HG02870 (cell line): ENCODE measurements around the gene CNNM3.
"Not testable (repeated sequence)": the region's sequence is repeated elsewhere in the genome, so short reads cannot be mapped to it uniquely, and the experiment has no call there.

Source experiments
- ATAC-seq: cut with Tn5 transposase; IDR thresholded peaks from one replicate; pipeline ENCODE4 v1.9.1; 2021; ENCODE audit warnings: mild to moderate bottlenecking, moderate library complexity; ENCODE audit not compliant: unreplicated experiment

The CNNM3 gene

GRCh38 chr2:96816127-96816835 lies at the start of gene CNNM3:
Gene CNNM3 (plus strand): TSS chr2:96816268. CDS start chr2:96816278, 10 bp downstream.
- peak; percentile 85 for ATAC-seq

DNA sequence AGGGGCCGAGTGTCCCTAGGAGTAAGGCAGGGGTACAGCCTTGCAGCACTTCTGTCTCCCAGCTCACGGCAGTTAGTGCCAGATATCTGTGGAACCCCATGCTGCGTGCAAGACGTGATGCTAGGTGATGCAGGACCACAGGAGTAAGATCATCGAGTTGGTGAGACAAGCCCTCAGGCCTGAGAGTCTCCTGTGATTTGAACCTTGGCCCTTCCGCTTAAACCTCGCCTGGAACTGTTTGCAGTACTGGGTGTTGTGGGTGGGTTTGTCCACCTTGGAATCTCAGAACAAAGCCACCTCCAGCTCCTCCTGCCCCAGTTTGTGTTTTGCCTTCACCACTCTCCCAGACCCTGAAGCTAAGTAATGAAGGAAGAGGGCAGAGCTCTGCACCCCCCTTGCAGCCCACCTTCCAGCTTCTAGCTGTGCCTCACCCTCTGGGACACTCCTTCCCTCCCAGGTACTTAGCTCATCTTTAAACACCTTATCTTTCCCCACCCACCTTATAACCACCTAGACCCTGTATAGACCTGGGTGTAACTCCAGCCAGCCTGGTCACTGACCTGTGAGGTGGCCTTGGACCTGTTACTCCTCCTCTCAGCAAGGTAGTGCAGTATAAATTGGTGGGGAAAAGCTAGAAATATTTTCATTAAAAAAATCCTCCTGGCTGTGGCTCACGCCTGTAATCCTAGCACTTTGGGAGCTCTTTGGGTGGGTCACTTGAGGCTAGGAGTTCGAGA lies 48.8 kb upstream of the CNNM3 start:
- ATAC-seq = no peak

GRCh38 chr2:96768083-96768561 lies 47.9 kb upstream of the CNNM3 start:
- ATAC-seq = peak; percentile 44

DNA sequence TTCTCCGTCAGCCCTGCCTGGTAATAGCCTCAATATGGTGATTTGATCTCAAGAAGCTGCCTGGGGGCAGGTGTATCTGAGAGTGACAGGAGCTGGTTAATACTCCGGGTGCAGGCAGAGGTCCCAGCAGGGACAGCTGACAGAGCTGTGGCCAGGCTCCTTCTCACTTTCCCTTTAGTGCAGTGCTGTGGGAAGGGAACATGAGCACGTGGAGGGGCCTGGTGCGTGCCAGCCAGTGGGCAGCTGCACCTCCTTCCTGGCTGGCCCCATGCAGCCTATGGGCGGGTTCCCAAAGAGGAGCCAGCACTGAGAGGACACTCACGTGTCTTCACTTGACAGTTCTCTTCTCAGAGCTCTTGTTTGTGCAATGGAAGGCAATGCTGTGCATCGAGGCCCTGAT lies 46.3 kb upstream of the CNNM3 start:
- no peak for ATAC-seq

DNA sequence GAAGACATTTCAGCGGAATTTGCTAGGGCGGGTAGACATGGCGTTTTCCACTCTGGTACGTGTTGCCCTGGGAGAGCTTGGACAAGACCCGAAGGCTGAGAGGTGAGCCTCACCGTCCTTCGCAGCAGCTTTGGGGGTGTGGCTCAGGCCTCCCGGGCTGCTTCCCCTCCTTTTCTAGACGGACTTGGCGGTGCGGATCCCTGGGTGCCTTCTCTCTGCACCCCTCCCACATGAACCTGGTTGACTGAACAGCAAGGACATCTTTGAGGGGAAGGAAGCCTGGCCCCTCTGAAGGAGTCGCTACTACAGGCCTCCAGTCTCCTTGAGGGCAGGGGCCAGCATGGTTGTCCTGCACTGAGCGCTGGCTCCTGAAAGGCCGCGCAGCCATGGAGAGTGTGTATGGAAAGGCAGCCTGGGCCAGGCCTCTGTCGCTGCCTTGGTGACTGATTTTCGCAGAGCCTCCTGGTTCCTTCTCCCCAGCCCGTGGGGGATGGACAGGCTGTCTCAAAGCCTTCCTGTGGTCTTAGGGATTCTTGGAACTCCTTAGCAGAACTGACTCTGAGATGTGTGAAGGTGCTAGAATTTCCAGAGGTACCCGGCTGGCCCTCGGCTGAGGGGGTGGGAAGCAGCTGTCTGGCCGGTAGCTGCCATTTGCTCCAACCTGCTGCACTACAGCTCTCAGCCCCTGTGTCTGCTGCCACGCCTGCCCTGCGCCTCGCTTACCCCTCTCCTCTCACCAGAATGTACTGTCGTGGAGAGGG lies 45.4 kb upstream of the CNNM3 start:
- ATAC-seq = no peak

DNA sequence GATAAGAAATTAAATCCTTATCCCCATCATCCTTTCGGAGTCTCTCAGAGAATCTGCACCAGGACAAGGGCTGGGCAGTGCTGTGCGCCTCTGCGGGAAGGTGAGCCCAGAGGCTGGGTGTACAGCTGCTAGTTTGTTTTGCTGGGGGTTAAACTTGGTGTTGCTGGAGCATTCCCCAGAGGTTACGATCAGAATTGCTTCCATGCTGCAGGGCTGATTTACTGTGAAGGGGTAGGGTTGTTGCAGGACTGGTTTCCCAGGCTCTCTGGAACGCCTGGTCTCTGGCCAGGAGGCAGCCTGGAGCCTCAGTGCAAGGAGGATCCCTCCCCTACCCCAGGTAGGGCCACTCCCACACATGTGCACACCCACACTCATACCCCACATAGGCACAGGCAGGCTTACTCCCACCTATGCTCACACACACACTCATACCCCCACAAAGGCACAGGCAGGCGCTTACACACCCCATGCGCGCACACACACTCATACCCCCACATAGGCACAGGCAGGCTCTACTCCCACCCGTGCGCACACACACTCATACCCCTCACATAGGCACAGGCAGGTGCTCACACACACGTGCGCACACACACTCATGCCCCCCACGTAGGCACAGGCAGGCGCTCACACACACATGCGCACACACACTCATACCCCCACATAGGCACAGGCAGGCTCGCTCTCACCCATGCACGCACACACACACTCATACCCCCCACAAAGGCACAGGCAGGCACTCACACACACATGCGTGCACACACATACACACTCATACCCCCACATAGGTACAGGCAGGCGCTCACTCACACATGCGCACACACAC lies 44.1 kb upstream of the CNNM3 start:
- no peak for ATAC-seq

- ATAC-seq = peak; percentile 62
Measured at GRCh38 chr2:96772903-96773671, 43.0 kb upstream of the CNNM3 start.

- ATAC-seq = no peak
Measured at GRCh38 chr2:96773922-96774321, 42.1 kb upstream of the CNNM3 start.

- no peak for ATAC-seq
Measured at GRCh38 chr2:96775160-96775559, 40.9 kb upstream of the CNNM3 start.

- ATAC-seq = no peak
Measured at GRCh38 chr2:96783388-96783787, 32.7 kb upstream of the CNNM3 start.

GRCh38 chr2:96787411-96787810 lies 28.7 kb upstream of the CNNM3 start:
- no peak for ATAC-seq

- ATAC-seq = no peak
Measured at GRCh38 chr2:96788442-96789244, 27.4 kb upstream of the CNNM3 start.

- ATAC-seq = no peak
Measured at GRCh38 chr2:96789245-96789617, 26.8 kb upstream of the CNNM3 start.

DNA sequence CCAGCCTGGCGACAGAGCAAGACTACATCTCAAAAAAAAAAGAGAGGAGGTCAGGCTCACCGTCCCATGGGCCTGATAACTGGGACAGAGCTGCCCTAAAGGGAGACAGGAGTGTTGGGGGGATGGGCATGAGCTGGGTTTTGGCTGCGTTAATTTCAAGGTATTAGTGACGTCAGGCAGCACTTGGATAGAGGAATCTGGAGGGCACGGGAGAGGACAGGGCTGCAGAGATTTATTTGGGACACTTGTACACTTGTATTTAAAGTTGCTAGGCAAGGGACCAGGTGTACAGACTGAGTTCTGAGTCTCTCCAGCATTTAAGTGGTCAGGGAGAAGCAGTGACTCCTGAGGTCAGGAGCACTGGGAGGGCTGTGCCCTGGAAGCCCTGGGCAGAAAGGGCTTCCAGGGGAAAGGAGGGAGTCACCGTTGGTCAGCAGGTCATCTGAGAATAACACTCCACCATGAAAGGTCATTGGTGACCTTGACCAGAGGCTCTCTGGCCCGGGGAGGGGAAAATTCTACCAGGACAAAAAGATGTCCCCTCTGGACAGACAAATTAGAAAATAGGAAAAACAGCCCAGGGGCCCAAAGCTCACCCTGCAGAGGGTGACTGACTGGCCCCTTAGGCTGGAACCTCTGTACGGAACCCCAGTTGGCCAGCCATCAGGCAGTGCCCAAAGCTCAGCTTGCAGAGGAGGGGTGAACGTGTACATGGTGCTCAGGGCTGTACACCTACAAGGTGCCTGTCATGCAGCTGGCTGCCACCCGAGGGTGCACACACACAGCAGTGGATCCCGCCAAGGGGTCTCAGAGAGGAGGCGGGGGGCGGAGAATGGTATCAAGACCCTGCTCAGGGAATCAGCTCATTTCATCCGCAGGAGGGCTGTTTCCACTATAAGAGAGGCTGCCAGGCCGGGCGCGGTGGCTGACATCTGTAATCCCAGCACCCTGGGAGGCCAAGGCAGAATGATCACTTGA lies 23.0 kb upstream of the CNNM3 start:
- ATAC-seq = no peak

DNA sequence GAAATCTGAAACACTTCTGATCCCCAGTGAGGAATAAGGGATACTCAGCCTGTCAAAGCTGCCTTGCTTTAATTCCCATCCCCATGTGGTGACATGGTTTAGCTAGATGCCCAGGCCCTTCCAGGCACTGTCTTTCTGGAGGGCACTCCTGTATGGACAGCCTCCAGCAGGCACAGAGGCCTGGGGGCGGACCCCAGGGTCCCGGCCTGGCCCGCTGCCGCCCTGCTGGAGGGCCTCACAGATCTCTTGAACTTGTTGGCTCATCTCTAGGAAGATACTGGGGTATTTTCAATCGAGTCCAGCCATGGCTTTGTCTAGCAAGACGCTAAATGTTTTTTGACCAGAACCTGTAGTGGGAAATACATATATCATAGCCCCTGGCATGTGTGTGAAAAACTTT lies 21.0 kb upstream of the CNNM3 start:
- ATAC-seq = no peak

DNA sequence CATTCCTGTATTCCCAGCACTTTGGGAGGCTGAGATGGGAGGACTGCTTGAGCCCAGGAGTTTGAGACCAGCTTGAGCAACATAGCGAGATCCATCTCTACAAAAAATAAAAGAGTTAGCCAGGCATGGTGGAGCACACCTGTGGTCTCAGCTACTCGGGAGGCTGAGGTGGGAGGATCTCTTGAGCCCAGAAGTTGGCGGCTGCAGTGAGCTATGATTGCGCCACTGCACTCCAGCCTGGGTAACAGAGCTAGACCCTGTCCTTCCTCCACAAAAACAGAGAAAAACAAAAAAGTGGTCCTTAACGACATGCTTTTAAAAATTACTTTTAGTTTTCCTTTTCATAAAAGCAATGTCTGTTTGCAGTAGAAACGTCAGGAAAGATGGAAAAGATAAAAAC lies 19.6 kb upstream of the CNNM3 start:
- ATAC-seq = not testable (repeated sequence)

DNA sequence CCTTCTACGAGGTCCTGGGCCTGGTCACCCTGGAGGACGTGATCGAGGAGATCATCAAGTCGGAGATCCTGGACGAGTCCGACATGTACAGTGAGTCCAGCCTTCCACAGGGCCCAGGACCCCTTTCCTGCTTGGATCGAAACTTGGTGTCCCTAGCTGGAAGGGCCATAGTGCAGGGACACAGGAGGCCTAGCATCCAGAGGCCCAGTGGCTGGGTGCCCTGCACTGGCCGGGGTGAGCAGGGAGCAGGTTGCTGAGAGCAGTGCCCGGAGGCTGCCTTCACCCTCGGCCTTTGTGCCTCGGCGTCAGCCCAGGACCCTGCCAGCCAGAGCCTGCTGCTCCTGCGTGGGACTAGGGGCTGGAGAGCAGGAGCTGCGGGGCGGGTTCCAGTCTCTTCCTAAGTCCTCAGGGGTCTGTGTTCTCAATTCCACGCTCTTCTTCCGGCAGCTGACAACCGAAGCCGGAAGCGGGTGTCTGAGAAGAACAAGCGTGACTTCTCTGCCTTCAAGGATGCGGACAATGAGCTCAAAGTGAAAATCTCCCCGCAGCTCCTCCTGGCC lies 18.9 kb upstream of the CNNM3 start:
- ATAC-seq = no peak
